HepG2 (cell line): ENCODE data around the gene ZNF26. TPM values are rescaled to one million over a fixed set of nuclear protein-coding genes. Genes with fewer than 3 reads are reported as not detected.

Experiments used
- ATAC-seq: fragments of 200-7000 bp; cut with Tn5 transposase; 3 replicates; pipeline ENCODE4 v1.9.1; 2020; ENCODE audit warnings: mild to moderate bottlenecking, moderate library complexity
- BruUV-seq: library from RNA; stranded (reverse); fragments of 400-500 nt; replicated peaks from 2 replicates; lab custom pipeline; 2021; lab: Mats Ljungman, UMichigan
- CTCF ChIA-PET: fragments of 300-600 bp; formaldehyde crosslinking; extraction: SDS; loops from one replicate; lab custom pipeline; 2021; ENCODE audit warnings: low total read pairs, inconsistent platforms, low intra/inter-chr PET ratio; lab: Yijun Ruan, JAX
- POLR2A ChIA-PET: fragments of 350-600 bp; sonication (Branson Sonifier 250); formaldehyde crosslinking; loops from one replicate; lab custom pipeline; 2020; ENCODE audit warnings: antibody characterized with exemption, inconsistent platforms; lab: Yijun Ruan, JAX
- DNase-seq: peaks from one replicate; pipeline ENCODE4 v3.0.0-alpha.2; 2015; ENCODE audit warnings: low spot score
- FAIRE-seq: peaks from 3 replicates; lab custom pipeline; 2011; peaks lifted over from hg19 to GRCh38; lab: Jason Lieb, UNC
- H2AFZ ChIP-seq: one replicate; pipeline ENCODE4 v1.6.1; 2011; ENCODE audit warnings: low read length, inconsistent platforms
- H3K27ac ChIP-seq: fragments of 300-600 bp; 3 replicates; pipeline ENCODE4 v1.8.0; 2011; ENCODE audit warnings: mixed run types, mild to moderate bottlenecking, mixed read lengths, low read length, inconsistent platforms; ENCODE audit not compliant: insufficient read depth; ENCODE audit errors: extremely low read length
- H3K27me3 ChIP-seq, 2 experiments: fragments of 200-600 bp in 1 of 2; 2 replicates in 1 of 2; 3 replicates in 1 of 2; pipeline versions ENCODE4 v1.6.0 to v1.8.0; 2011; ENCODE audit warnings: low read length in 2 of 2, mild to moderate bottlenecking in 2 of 2, moderate library complexity in 2 of 2, inconsistent platforms in 1 of 2; ENCODE audit not compliant: insufficient read depth in 2 of 2, control insufficient read depth in 1 of 2
- H3K36me3 ChIP-seq, 2 experiments: fragments of 200-600 bp in 1 of 2; replicated peaks in 1 of 2; 2 replicates in 1 of 2; 3 replicates in 1 of 2; pipeline versions ENCODE4 v1.5.1 to v1.8.0; 2011; ENCODE audit warnings: low read length in 2 of 2, inconsistent platforms in 1 of 2; ENCODE audit not compliant: insufficient read depth in 2 of 2, control insufficient read depth in 1 of 2
- H3K4me1 ChIP-seq: 2 replicates; pipeline ENCODE4 v1.5.1; 2012; ENCODE audit warnings: low read length, inconsistent platforms; ENCODE audit not compliant: insufficient read depth
- H3K4me2 ChIP-seq: 2 replicates; pipeline ENCODE4 v1.6.0; 2011; ENCODE audit warnings: low read depth, low read length, inconsistent platforms
- H3K4me3 ChIP-seq, 3 experiments: fragments of 200-600 bp in 1 of 3; sonication (generic), shearing (Covaris generic) in 1 of 3; replicated peaks in 1 of 3; 2 replicates each; pipeline ENCODE4 v1.5.1; 2011 to 2016; ENCODE audit warnings: low read length in 3 of 3, inconsistent platforms in 2 of 3, low read depth in 2 of 3, mild to moderate bottlenecking in 2 of 3, control low read depth in 1 of 3, mixed read lengths in 1 of 3; ENCODE audit not compliant: insufficient read depth in 1 of 3
- H3K79me2 ChIP-seq: one replicate; pipeline ENCODE4 v1.6.1; 2011; ENCODE audit warnings: low read length, inconsistent platforms; ENCODE audit not compliant: insufficient read depth
- H3K9ac ChIP-seq: 2 replicates; pipeline ENCODE4 v1.6.0; 2011; ENCODE audit warnings: mild to moderate bottlenecking, low read depth, low read length, inconsistent platforms; ENCODE audit not compliant: insufficient read depth
- H3K9me3 ChIP-seq: 2 replicates; pipeline ENCODE4 v1.5.1; 2012; ENCODE audit warnings: mild to moderate bottlenecking, low read length
- H4K20me1 ChIP-seq: 2 replicates; pipeline ENCODE4 v1.6.0; 2011; ENCODE audit warnings: inconsistent platforms, mild to moderate bottlenecking, low read length, moderate library complexity; ENCODE audit not compliant: insufficient read depth
- POLR2G ChIP-seq: fragments of 200-400 bp; formaldehyde crosslinking; IDR thresholded peaks from 2 replicates; pipeline ENCODE4 v1.6.1; 2018; ENCODE audit warnings: mild to moderate bottlenecking, low read depth, low read length, moderate library complexity
- RFX3 ChIP-seq: IDR thresholded peaks from 2 replicates; pipeline ENCODE4 v1.6.1; 2016; ENCODE audit warnings: missing biosample characterization, missing genetic modification reagents
- STAT5B ChIP-seq: sonication (generic); formaldehyde crosslinking; IDR thresholded peaks from 2 replicates; pipeline ENCODE4 v1.4.0; 2020; ENCODE audit warnings: missing genetic modification reagents
- ZBTB7A ChIP-seq: sonication (generic); formaldehyde crosslinking; IDR thresholded peaks from 2 replicates; pipeline ENCODE4 v1.8.0; 2022; ENCODE audit warnings: mild to moderate bottlenecking, missing genetic modification reagents
- ZNF30 ChIP-seq: sonication (generic); formaldehyde crosslinking; IDR thresholded peaks from 2 replicates; pipeline ENCODE4 v1.5.0; 2020; ENCODE audit warnings: mild to moderate bottlenecking, missing genetic modification reagents
- ZNF367 ChIP-seq: sonication (generic); formaldehyde crosslinking; IDR thresholded peaks from 2 replicates; pipeline ENCODE4 v1.4.0; 2020; ENCODE audit warnings: missing genetic modification reagents, borderline replicate concordance
- ZNF468 ChIP-seq: sonication (generic); formaldehyde crosslinking; IDR thresholded peaks from 2 replicates; pipeline ENCODE4 v1.8.0; 2022; ENCODE audit warnings: mild to moderate bottlenecking, moderate library complexity, missing genetic modification reagents
- ZNF775 ChIP-seq: sonication (generic); formaldehyde crosslinking; IDR thresholded peaks from 2 replicates; pipeline ENCODE4 v1.4.0; 2020; ENCODE audit warnings: missing genetic modification reagents, mild to moderate bottlenecking, moderate library complexity, borderline replicate concordance
- WGBS: methylation state at CpG from one replicate; pipeline ENCODE4 v1.1.6; 2017; ENCODE audit warnings: low lambda C conversion rate; 5-methylcytosine and 5-hydroxymethylcytosine counted together
- in situ Hi-C: cut with HindIII; loops from 2 replicates; pipeline ENCODE4 v1.10.0; 2017; ENCODE audit warnings: low pct_unique_long_range_greater_than_20kb; ENCODE audit not compliant: extremely low pct_ligation_motif_present
- intact Hi-C: fragments of 100-400 bp; cut with micrococcal nuclease; formaldehyde crosslinking; loops from one replicate; pipeline ENCODE4 v1.10.0; 2022; ENCODE audit not compliant: unreplicated experiment
- polyA plus RNA-seq, 8 experiments: library from polyadenylated mRNA; depleted of rRNA in 3 of 8; stranded (reverse) in 7 of 8; unstranded in 1 of 8; fragments of >200 nt; fragmentation: Illumina TruSeq in 4 of 8; extraction: Trizol in 4 of 8; gene quantifications; 2 replicates each; pipeline versions ENCODE4 v1.2.1 to v1.2.3, GENCODE V29; 2011 to 2016; ENCODE audit warnings: low read depth in 4 of 8, missing spikeins in 1 of 8, mixed read lengths in 1 of 8; ENCODE audit not compliant: insufficient read depth in 1 of 8
- total RNA-seq, 5 experiments: library from RNA; depleted of rRNA; stranded (reverse); fragments of >200 nt; fragmentation: Illumina TruSeq; extraction: Trizol; gene quantifications; 2 replicates each; pipeline ENCODE4 v1.2.3, GENCODE V29; 2016; ENCODE audit warnings: low read depth in 1 of 5
- TF ChIP-seq, protein P1 (sequence below): conservative IDR thresholded peaks from 2 replicates; pipeline ENCODE4 v1.6.1; 2018; ENCODE audit warnings: missing genetic modification reagents
- TF ChIP-seq, protein P2 (sequence below): sonication (generic); formaldehyde crosslinking; IDR thresholded peaks from 2 replicates; pipeline ENCODE4 v1.9.0; 2022; ENCODE audit warnings: low read depth, missing genetic modification reagents

ZNF26 gene
- total and polyA plus RNA-seq, 2 of the 13 experiments (the other 11 are each of a cell fraction or from before 2014, with no cell fraction given): 3.8 to 6.5 TPM

DNA sequence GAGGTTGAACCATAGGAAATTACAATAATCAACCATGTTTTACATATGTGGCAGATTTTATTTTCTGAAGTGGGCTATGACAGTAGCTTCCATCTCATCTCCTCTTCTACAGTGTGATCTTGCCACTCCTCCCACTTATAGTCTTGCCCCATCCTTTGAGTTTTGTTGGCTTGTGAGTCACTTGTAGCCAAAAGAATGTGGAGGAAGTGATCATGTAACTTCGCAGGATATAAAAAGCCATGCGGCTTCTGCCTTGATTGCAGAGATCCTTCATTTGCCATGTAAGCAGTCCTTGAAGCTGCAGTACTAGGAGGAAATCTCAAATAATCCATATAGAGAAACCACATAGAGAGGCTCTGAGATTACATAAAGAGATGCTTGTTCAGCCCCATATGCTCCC, 37.4 kb downstream of the ZNF26 start:
- Histone ChIP-seq H3K4me1 (no peaks in the 10 kb centered on the region), H3K4me3 (no peak overlapping the region), H4K20me1 (no peaks in the 10 kb centered on the region), H3K79me2 (no peaks in the 10 kb centered on the region), H3K4me2 (no peak overlapping the region), H2AFZ (no peak overlapping the region), H3K9me3 (peaks cover 72% of the 10 kb centered on the region), H3K36me3 (no peaks in the 10 kb centered on the region), H3K27ac (no peak overlapping the region), H3K9ac (no peak overlapping the region), H3K27me3 (no peaks in the 10 kb centered on the region)
- FAIRE-seq (no peak), DNase-seq (no peak), ATAC-seq (no peak)
- BruUV-seq: no TSS peak
- WGBS: 86% methylated on average over 2 of the region's 2 CpGs
- POLR2A ChIA-PET: interaction anchor here (0.8 kb wide), 1 partner anchor 56 kb away, joined by 3 read pairs; no protein-coding TSS in a partner anchor
- intact Hi-C loops: no loop called here
- in situ Hi-C loops: no loop called here
- CTCF ChIA-PET: no interaction called here
- TF ChIP-seq, protein P1, sequence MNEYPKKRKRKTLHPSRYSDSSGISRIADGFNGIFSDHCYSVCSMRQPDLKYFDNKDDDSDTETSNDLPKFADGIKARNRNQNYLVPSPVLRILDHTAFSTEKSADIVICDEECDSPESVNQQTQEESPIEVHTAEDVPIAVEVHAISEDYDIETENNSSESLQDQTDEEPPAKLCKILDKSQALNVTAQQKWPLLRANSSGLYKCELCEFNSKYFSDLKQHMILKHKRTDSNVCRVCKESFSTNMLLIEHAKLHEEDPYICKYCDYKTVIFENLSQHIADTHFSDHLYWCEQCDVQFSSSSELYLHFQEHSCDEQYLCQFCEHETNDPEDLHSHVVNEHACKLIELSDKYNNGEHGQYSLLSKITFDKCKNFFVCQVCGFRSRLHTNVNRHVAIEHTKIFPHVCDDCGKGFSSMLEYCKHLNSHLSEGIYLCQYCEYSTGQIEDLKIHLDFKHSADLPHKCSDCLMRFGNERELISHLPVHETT (CRISPR knock-in tag): no peak
- no peak for TF ChIP-seq ZBTB7A (CRISPR knock-in tag)
- no peak for TF ChIP-seq ZNF367 (CRISPR knock-in tag)
- TF ChIP-seq STAT5B: no peak
- no peak for TF ChIP-seq ZNF775 (CRISPR knock-in tag)
- TF ChIP-seq ZNF468 (CRISPR knock-in tag): no peak
- no peak for TF ChIP-seq ZNF30 (CRISPR knock-in tag)
- TF ChIP-seq, protein P2, sequence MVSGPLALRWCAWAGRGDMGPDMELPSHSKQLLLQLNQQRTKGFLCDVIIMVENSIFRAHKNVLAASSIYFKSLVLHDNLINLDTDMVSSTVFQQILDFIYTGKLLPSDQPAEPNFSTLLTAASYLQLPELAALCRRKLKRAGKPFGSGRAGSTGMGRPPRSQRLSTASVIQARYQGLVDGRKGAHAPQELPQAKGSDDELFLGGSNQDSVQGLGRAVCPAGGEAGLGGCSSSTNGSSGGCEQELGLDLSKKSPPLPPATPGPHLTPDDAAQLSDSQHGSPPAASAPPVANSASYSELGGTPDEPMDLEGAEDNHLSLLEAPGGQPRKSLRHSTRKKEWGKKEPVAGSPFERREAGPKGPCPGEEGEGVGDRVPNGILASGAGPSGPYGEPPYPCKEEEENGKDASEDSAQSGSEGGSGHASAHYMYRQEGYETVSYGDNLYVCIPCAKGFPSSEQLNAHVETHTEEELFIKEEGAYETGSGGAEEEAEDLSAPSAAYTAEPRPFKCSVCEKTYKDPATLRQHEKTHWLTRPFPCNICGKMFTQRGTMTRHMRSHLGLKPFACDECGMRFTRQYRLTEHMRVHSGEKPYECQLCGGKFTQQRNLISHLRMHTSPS (CRISPR knock-in tag): no peak
- TF ChIP-seq POLR2G: no peak
- TF ChIP-seq RFX3 (CRISPR knock-in tag): no peak
